GM19240 (cell line): ENCODE measurements around the gene PLPP3.

ENCODE experiments used
- DNase-seq: peaks from one replicate; pipeline ENCODE4 v3.0.0; 2011; ENCODE audit warnings: low spot score; ENCODE audit not compliant: insufficient read length

Gene PLPP3

DNA sequence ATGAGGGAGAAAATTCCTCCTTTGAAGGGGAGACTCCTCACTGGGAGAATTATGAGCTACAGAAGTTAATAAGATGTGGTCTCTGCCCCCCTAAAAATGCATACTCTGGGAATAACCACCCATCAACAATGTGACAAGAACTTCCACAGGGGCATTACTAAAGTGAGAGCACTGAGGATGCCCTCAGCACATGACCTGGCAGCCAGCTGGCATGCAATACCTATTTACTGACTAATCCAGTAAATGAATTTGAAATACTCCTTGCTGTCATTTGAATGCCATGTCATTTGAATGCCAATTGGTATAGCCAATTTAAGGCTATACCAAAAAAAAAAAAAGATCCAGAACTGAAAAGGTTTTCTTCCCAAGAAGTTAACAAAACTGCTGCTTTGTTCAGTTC is 30.8 kb downstream of the PLPP3 start:
- no peak for DNase-seq

GRCh38 chr1:56547977-56548376 is 31.4 kb downstream of the PLPP3 start:
- no peak for DNase-seq

GRCh38 chr1:56547473-56547872 is 31.9 kb downstream of the PLPP3 start:
- DNase-seq: no peak

DNA sequence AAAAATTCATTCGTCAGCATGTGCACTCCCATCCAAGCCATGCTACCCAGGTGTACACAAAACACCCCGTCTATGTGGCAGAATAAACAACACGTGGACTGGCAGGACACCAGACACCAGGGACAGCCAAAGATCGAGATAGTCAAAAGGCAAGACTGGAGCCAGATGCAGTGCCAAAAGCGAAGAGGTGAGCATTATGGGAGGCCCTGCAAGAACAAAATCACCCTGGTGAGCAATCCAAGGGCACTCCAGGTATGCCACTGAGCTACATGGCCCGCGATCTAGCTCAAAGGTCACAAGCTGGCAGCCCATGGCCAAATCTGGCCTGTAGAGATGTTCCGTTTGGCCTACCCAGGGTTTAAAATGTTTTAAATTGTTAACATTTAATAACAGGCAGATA is 33.7 kb downstream of the PLPP3 start:
- no peak for DNase-seq

GRCh38 chr1:56543783-56544612 is 35.4 kb downstream of the PLPP3 start:
- no peak for DNase-seq

DNA sequence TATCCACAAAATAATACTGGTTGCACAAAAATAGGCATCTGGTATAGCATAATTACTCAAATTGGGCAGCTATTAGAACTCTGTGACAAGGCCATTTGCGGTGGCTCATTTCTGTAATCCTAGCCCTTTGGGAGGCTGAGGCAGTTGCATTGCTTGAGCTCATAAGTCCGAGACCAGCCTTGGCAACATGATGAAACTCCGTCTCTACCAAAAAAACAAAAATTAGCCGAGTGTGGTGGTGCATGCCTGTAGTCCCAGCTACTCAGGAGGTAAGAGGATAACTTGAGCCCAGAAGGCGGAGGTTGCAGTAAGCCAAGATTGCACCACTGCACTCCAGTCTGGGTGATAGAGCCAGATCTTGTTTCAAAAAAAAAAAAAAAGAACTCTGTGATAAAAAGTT is 36.7 kb downstream of the PLPP3 start:
- no peak for DNase-seq

DNA sequence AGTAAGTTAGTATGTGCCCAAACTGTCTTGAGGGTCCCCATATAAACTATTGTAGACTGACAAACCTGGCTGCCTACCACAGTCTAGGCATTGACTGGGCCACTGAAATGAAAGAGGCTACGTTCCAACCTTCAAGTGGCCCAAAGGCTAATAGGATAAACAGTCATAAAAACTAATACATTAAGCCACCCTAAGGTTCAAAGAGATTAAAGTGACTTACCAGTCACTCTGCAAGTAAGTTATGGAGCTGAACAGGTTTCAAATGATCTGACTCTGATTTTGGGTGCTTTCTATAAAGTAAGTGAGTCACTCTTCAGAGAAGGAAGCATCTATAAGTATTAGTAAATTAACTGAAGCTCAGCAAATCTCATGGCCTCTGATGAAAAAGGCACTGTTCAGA is 38.0 kb downstream of the PLPP3 start:
- no peak for DNase-seq

DNA sequence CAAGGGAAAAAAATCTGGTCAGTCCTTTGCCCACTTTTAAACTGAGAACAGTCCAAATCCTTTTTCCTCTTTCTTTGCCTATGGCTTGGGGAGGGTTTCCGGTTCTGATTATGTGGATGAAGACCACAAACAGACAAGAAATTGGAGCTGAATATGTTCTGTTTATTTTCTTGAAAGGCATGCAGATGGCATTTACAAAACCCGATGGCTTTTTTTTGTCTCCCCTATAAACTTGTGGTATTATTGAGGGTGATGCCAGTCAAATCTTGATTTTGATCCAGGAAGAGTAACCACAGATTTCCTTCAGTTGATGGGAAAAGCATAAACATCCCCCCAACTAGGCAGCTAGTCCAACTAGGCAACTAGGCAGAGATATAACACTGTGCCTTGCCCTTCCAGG is 38.9 kb downstream of the PLPP3 start:
- no peak for DNase-seq

GRCh38 chr1:56539520-56539931 is 39.8 kb downstream of the PLPP3 start:
- DNase-seq: no peak

- DNase-seq: no peak
These were observed 40.8 kb downstream of the PLPP3 start for GRCh38 chr1:56538532-56538931.

GRCh38 chr1:56537660-56538059 is 41.7 kb downstream of the PLPP3 start:
- no peak for DNase-seq

GRCh38 chr1:56535939-56536338 is 43.4 kb downstream of the PLPP3 start:
- no peak for DNase-seq

DNA sequence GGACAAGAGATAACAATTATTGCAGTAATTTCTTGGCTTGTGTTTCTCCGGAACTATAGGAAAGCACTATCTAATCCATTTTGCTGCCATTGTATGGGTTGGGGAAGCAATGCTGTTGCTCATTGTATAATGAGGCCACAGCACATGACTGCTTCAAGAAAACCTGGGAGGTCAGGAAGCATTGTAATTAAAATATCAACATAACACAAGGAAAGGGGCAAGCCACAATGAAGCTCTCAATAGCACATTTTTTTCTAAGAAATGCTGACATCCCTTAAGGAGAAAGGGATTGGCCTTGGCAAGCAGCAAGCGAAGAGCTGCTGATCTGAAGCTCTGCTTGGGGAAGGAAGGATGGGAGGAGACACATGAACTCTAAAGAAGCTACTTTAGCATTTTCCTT is 44.0 kb downstream of the PLPP3 start:
- no peak for DNase-seq

DNA sequence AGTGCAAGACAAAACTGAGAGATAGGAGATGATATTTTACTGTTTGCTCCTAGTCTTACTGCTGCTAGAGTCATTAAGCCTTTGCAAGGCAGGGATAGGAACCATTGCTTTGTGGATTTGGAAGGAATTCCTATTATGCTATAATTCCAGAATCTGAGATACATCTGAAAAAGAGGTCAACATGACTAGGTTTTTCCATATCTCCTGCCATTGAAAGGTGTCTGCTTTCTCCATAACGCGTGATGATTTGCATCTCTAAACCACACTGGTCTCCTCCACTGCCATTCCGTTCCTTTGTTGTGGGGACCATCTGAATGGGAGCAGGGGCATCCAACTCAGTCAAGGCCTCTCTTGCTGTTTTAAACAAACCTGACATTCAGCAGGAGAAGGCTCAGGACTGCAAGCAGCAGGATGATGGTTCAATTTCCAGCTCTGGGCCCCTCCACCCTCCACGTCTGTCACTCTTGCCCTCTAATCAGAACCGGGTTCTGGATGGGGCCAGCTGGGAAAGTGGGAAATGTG is 45.2 kb downstream of the PLPP3 start:
- no peak for DNase-seq

DNA sequence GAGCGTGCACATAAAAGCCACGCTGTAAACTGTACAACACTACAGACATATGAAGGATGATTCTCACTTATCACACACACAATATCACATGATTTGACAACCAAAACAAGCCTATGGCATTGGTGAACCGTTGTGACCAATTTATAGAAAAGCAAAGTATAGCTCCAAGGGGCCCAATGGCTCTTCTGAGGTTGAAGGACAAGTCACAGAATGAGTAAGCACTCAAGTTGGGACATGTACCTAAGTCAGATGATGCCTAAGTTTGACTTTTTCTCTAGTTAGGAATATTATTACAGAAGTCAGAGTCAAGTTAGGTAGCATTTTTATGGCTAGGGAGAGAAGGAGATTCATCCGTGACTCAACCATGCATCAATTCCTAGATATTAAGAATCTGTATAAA is 45.7 kb downstream of the PLPP3 start:
- no peak for DNase-seq

- no peak for DNase-seq
These were observed 46.2 kb downstream of the PLPP3 start for GRCh38 chr1:56533197-56533596.

GRCh38 chr1:56532350-56532683 is 47.0 kb downstream of the PLPP3 start:
- no peak for DNase-seq

DNA sequence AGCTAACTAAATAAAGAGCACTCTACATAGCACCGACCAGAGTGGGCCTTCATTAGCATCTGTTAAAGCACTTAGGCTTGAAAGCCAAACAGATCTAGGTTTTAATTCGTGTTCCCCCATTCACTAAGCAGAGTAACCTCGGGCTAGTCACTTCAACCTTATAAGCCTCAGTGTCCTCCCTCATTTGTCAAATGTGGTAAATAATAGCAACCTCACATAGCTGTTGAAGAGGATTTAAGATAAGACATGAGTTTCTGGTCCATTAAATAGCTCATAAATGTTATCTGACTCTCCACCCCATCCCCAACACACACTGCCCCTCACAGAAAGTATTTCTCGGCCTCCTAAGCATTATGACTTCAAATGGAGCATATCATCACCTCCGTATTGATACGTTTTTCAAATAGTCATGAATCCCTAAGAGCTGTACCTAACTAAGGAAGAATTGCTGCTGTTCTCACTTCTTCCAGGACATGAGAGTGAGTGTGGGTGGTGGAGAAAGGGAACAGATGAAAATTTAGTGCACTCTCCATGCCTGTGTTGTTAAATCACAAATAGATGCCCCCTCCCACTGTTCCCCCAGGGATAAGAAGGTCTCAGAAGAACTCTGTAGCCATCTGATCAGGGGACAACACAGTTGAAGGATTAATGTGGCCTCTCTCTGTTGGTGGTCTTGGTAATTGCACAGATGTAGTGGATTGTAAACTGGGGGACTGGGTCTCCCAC is 47.6 kb downstream of the PLPP3 start:
- DNase-seq: no peak

- DNase-seq: no peak
These were observed 49.6 kb downstream of the PLPP3 start for GRCh38 chr1:56529801-56530200.

DNA sequence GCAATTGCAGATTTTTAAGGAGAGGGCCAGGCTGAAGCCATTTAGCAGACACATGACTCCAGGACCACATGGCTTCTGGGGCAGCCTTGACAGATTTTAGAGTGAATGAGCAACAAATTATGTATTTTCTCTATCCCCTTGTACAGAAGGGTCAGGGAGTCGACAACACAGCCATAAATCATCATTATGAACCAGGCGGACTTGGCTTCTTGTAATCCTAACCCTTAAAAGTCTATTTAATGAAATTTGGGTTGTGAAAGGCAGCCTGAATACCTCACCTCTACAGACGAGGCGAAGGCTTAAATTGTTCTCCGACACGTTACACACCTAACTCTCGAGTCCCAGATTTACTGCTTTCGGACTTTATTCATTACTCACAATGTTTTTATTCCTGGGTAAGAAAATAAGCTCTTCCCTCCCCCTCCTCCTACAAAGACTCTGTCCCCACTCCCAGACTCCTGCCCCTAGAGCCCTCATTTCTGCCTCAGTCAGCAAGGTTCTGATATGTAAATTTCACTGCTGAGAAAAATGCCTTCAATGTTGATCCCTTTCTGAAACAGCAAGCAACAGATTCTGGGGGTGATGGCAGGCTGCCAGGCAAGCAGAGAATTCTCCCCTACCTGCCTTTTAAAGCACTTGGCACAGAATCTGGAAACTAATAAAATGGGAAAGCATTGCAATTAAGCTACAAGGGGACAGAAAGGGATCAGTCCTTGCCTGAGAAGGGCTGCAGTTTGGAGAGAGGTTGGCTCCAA is 51.6 kb downstream of the PLPP3 start:
- no peak for DNase-seq

DNA sequence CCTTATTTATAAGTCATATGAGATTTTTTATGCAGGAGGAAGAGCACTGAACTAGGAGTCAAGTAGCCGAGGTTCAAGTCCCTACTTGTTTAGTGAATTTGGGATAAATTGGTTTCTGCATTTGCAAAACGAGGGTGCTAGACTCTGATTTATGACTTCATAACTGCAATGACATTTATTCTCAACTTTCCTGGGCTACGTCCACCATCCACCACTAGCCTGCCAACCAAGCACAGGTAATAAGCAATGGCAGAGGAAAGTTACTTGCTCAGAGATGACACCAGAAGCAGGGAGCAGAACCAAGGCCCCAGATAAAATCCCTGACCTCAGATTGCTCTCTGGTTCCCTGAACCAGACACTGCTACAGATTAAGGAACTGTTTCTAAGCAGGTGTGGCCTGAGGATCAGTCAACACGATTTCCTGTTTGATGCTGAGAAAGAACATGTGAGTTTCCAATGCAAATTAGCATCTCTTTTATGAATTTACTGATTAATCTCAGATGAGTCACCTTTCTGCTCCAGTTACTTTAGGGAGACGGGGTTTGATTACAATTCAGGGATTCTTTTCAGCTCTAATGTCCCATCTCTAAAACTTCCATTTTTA is 52.7 kb downstream of the PLPP3 start:
- DNase-seq: peak; percentile 33
